Neural crest cell (in vitro differentiated cells): ENCODE results near the gene PHOSPHO2. TPM values are rescaled to one million over a fixed set of nuclear protein-coding genes. Genes with fewer than 3 reads are reported as not detected.
"Not testable (repeated sequence)": the region's sequence is repeated elsewhere in the genome, so short reads cannot be mapped to it uniquely, and the experiment has no call there.

Experiments
- DNase-seq: peaks from one replicate; pipeline ENCODE4 v3.0.0; 2021; ENCODE audit warnings: low read depth, mixed read lengths, low spot score
- H3K27ac Mint-ChIP-seq: one replicate; pipeline ENCODE4 v1.8.0; 2021; ENCODE audit warnings: mild to moderate bottlenecking, mixed read lengths; ENCODE audit not compliant: unreplicated experiment
- H3K27me3 Mint-ChIP-seq: 2 replicates; pipeline ENCODE4 v1.8.0; 2021; ENCODE audit warnings: low read depth, mild to moderate bottlenecking, mixed read lengths
- H3K36me3 Mint-ChIP-seq: 2 replicates; pipeline ENCODE4 v1.8.0; 2021; ENCODE audit warnings: low read depth, mild to moderate bottlenecking, mixed read lengths
- H3K4me1 Mint-ChIP-seq: 2 replicates; pipeline ENCODE4 v1.8.0; 2021; ENCODE audit warnings: mixed read lengths
- H3K4me3 Mint-ChIP-seq: one replicate; pipeline ENCODE4 v1.8.0; 2021; ENCODE audit warnings: mild to moderate bottlenecking, mixed read lengths
- H3K9me3 Mint-ChIP-seq: 2 replicates; pipeline ENCODE4 v1.8.0; 2021; ENCODE audit warnings: mixed read lengths
- CTCF ChIP-seq: fragments of 200-600 bp; sonication (generic); conservative IDR thresholded peaks from 2 replicates; pipeline ENCODE4 v1.5.0; 2021; ENCODE audit warnings: antibody characterized with exemption, mild to moderate bottlenecking
- total RNA-seq: library from RNA; stranded (reverse); gene quantifications from 2 replicates; pipeline ENCODE4 v1.2.1, GENCODE V29; 2021

PHOSPHO2 gene
- total RNA-seq, 1 donor from 2014 or later = 8.3 TPM

- peak overlapping the region; percentile 94 for H3K4me3 Mint-ChIP-seq
Measured at GRCh38 chr2:169693360-169693759, 909 bp upstream of the PHOSPHO2 start.

DNA sequence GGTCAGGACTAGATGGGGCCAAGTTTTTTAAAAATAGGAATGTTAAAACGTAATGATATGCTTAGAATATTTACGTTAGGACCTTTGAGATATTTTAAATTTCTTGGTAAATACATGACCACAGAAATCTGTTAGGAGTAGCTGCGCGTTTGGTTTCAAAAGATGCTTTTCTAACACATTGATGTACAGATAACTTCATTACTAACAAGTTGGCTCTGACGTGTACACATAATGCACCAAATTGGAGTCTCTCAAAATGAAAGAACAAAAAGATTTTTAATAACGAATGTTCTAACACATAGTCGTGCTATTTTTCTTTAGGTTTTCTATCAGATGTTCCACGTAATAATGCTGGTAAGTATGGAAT, 608 bp downstream of the PHOSPHO2 start:
- TF ChIP-seq CTCF = no peak
- peaks cover 5% of the 10 kb centered on the region for H3K9me3 Mint-ChIP-seq
- H3K27ac Mint-ChIP-seq = peak overlapping the region; percentile 89
- no peaks in the 10 kb centered on the region for H3K27me3 Mint-ChIP-seq
- peak overlapping the region; percentile 94 for H3K4me3 Mint-ChIP-seq
- no peak for DNase-seq
- H3K4me1 Mint-ChIP-seq = peaks cover 24% of the 10 kb centered on the region
- H3K36me3 Mint-ChIP-seq = peaks cover 20% of the 10 kb centered on the region

More at GRCh38 chr2:169693360-169693759, 909 bp upstream of the PHOSPHO2 start:
- no peak for TF ChIP-seq CTCF
- no peak for DNase-seq
- H3K27me3 Mint-ChIP-seq = no peaks in the 10 kb centered on the region
- H3K27ac Mint-ChIP-seq = peak overlapping the region; percentile 100
- H3K4me1 Mint-ChIP-seq = peaks cover 24% of the 10 kb centered on the region
- H3K9me3 Mint-ChIP-seq = peaks cover 13% of the 10 kb centered on the region
- peaks cover 20% of the 10 kb centered on the region for H3K36me3 Mint-ChIP-seq

DNA sequence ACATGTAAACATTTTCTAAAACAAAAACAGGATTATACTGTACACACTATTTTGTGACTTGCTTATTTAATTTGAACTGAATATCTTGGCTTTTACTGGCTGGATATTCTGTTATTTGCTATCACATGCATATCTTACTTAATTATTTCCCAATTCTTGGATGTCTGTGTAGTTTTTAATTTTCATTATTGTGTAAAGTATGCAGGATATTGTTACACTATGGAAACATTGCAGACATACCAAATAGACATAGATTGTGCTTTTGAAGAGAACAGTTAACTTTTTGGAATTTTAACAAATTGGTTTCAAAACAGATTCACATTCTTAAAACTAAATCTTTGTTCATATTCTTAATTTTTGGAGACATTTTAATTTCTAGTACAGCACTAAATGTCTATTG, 2.1 kb downstream of the PHOSPHO2 start:
- DNase-seq = no peak
- Mint-ChIP-seq H3K4me3 (peak overlapping the region; percentile 74), H3K9me3 (peaks cover 1% of the 10 kb centered on the region), H3K27ac (no peak overlapping the region), H3K27me3 (no peaks in the 10 kb centered on the region), H3K4me1 (peaks cover 24% of the 10 kb centered on the region), H3K36me3 (peaks cover 14% of the 10 kb centered on the region)
- no peak for TF ChIP-seq CTCF

- not testable (repeated sequence) for H3K27ac Mint-ChIP-seq, H3K27me3 Mint-ChIP-seq, DNase-seq, H3K4me3 Mint-ChIP-seq, H3K9me3 Mint-ChIP-seq
- Mint-ChIP-seq H3K4me1 (peaks cover 13% of the 10 kb centered on the region), H3K36me3 (peaks cover 12% of the 10 kb centered on the region)
Measured at GRCh38 chr2:169699173-169699572, 4.9 kb downstream of the PHOSPHO2 start.

GRCh38 chr2:169702996-169703395, 8.7 kb downstream of the PHOSPHO2 start:
- Mint-ChIP-seq H3K27ac (no peak overlapping the region), H3K4me3 (no peak overlapping the region), H3K27me3 (no peaks in the 10 kb centered on the region), H3K36me3 (peaks cover 16% of the 10 kb centered on the region), H3K4me1 (no peaks in the 10 kb centered on the region), H3K9me3 (no peaks in the 10 kb centered on the region)
- no peak for TF ChIP-seq CTCF
- no peak for DNase-seq

DNA sequence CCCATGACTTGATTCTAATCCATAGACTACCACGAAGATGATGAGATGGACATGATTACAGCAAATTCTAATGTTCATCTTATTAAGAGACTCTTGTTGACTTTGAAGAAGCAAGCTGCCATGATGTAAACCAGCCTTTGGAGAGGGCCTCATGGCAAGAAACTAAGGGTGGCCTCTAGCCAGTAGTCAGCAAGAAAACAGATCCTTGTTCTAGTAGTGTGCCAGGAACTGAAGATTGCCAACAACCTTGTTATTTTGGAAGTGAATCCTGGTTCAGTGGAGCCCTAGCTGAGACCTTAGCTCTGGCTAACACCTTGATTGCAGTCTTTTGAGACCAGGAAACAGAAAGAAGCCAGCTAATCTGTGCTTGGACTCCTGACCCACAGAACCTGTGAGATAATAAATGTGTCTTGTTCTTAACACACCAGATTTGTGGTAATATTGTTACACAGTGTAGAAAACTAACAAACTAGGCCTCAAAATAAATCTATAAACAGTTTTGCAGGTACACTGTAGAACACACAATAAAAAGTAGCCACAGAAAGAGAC, 10.0 kb downstream of the PHOSPHO2 start:
- Mint-ChIP-seq H3K27ac (no peak overlapping the region), H3K27me3 (no peaks in the 10 kb centered on the region)

More for the DNA sequence above, 10.0 kb downstream of the PHOSPHO2 start:
- H3K36me3 Mint-ChIP-seq = peaks cover 11% of the 10 kb centered on the region
- no peak for TF ChIP-seq CTCF
- no peaks in the 10 kb centered on the region for H3K4me1 Mint-ChIP-seq
- DNase-seq = no peak
- no peak overlapping the region for H3K4me3 Mint-ChIP-seq
- H3K9me3 Mint-ChIP-seq = no peaks in the 10 kb centered on the region
